SHP77 (cell line): ENCODE results near the gene BRWD1.
"Not testable (repeated sequence)": the region's sequence is repeated elsewhere in the genome, so short reads cannot be mapped to it uniquely, and the experiment has no call there.

Experiments used
- DNase-seq, 2 experiments: peaks; one replicate each; lab custom pipeline; 2025; lab: John Stamatoyannopoulos, UW

BRWD1 gene

DNA sequence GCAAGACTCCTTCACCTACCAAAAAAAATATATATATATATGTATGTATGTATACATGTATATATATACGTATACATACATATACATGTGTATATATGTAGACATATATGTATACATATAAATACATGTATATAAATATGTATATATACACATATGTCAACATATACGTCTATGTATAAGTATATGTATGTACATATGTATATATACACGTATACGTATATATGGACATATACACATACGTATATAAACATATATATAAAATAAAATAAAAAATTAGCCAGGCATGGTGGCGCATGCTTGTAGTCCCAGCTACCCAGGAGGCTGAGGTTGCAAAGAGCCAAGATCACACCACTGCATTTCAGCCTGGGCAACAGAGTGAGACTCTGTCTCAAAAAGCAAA lies 31.6 kb downstream of the BRWD1 start:
- DNase-seq = no peak

DNA sequence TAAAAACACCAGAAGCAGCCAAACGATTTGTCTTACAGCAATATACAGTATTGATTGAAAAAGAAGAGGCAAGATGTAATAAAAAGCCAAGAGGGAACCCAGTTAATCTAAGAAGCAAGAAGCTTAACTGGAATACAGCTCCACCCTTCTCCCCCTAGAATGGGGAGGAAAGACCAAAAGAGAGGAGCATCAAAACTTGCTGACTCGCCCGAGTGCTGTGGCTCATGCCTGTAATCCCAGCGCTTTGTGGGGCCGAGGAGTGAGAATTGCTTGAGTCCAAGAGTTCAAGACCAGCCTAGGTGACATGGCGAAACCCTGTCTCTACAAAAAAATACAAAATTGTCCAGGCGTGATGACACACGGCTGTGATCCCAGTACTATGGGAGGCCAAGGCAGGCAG lies 32.2 kb downstream of the BRWD1 start:
- DNase-seq = no peak

DNA sequence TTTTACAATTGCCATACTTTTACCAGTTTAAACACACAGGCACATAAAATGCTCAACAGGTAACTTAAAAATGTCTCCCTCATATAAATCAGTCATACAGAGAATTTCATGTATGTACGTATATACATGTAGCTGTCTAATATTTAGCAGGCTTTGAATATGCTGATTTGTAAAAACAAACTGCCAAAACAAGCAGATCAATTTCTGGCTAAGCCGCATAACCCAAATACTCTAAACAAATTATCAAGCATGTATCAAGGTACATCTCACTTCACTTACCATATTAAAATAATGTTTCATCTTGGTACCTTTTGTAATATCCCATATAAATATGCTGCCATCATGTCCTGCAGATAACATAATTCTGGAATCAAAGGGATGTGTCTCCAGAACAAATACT lies 43.8 kb downstream of the BRWD1 start:
- DNase-seq = no peak

DNA sequence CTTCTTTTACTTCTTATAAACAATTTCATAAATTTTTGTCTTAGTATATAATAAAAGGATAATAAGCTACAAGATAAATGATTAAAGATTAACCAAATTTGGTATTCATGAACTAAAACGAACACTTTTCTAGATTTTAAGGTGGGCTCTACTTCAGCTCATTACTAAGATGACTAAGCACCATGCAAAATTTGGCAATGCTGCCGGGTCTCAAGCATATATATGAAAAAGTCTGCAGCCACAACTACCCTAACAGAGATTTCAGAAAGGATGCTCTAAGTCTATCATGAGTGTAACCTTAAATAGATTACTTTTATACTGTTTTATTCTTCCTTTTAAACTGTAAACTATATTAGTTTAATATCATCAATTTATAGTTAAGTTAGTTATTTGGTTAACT lies 47.8 kb downstream of the BRWD1 start:
- DNase-seq = no peak

DNA sequence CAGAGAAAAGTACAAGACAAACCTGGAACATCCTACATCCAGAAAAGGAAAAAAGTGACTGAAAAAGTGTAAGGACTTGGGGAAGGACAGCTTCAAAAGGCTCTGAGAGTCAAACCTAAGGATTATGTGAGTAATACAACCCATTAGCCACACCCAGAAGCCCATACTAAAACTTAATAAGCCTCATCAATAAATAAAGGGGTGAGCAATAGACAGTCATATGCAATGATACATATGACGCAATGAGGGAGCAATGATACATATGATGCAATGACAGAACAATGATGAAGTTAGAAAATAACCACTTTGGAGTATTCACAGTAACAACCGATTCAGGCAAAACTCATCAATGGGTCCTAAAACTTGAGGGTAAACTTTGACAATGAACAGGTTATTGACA lies 50.1 kb downstream of the BRWD1 start:
- DNase-seq = no peak

DNA sequence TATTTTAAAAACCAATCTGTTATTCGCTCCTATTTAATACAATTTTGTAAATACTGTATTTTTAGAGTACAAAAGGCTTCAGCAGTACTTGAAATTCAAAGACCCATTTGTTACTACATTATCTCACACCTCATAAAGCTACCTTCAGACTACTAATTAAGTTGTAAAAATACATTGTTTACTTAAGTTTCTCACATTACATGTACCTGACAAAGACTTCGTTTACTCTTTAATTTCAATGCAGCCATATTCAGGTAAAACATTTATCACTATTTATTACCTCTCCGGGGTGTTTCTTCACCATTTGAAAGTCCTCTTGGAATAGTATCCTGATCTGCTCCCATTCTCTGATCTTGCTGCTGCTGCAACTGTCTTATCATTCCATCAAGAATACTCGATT lies 55.2 kb downstream of the BRWD1 start:
- DNase-seq = no peak

DNA sequence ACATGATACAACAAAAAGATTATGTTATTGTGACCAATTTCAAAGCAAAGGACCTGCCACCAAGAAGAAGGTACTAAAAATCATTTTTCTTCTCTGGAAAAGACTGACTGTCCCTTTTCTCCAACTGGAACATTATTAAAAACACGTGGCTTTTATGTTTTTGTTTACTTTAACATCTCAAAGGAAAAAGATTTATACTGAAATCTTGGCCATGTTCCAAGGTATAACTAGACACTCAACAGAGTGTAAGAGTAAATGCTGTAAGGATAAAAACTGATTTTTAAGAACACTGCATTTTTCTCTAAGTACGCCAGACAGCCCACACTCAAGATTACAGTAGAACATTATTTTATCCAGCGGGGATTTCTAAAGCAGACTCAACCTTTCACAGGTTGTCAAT lies 62.1 kb downstream of the BRWD1 start:
- DNase-seq = no peak

DNA sequence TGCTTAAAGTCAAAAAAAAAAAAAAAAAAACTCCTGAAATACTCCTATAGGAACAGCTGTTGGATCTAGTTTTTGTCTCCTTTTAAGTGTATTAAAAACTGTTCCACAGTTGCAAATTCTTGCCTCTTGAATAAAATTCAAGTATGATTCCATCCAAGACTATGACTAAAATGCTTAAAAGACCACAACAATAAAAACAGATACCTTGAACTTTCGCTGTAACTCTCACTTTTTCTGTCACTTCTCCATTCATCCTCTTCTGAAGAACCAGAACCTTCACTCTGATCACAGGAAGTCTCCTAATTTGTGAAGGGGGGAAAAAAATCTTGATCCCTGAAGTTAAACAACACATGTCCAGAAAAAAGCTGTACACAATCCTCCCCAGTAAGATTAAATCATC lies 75.2 kb downstream of the BRWD1 start:
- no peak for DNase-seq

DNA sequence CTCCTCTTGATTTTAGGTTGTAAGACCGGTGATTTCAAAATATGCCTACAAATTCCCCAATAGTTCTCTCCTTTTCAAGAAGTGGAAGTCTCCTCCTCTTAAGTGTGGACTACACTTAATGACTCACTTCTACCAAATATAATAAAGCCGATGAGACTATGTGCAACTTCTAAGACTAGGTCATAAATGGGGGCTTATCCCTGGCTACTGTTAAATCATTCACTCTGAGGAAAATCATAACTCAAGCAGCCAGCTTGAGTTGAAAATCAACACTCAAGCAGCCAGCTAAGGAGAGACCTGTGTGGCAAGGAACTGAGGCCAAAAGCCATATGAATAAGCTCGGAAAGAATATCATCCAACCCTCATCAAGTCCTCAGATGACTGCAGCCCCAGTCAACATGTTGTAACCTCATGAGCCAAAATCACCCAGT lies 80.6 kb downstream of the BRWD1 start:
- DNase-seq = no peak

DNA sequence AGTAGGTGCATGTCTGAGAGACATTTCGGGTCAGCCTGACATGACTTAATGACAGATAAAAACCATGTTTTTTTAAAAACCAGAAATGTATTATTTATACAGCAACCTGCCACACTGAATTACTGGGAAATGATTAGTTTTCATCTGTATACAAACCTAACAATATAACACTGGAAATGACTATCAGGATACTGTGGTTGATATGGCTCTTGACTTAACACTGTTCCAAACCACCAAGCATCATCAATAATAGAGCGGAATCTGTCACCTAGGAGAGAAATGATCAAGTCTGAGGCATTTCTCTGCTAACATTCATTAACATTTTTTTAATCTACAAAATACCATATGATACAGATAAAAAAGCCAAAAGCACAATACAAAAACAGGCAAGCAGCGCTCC lies 88.5 kb downstream of the BRWD1 start:
- DNase-seq = no peak

DNA sequence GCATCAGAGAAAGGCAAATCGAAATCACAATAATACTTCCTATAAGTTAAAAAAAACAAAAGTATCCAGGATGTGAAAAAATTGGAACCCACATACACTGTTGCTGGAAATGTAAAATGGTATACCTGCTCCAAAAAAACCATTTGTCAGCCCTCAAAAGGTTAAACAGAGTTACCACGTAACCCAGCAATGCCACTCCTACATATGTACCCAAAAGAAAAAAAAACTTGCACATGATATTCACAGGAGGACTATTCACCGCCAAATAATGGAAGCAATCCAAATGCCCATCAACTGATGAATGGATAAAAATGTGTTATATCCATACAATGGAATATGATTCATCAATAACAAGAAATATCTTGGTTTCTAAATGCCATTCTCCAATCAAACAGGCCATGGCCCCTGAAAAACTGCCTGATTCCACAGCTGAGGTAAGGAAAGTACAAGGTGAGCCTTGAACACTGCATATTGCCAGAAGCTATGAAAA lies 91.4 kb downstream of the BRWD1 start:
- DNase-seq = no peak

DNA sequence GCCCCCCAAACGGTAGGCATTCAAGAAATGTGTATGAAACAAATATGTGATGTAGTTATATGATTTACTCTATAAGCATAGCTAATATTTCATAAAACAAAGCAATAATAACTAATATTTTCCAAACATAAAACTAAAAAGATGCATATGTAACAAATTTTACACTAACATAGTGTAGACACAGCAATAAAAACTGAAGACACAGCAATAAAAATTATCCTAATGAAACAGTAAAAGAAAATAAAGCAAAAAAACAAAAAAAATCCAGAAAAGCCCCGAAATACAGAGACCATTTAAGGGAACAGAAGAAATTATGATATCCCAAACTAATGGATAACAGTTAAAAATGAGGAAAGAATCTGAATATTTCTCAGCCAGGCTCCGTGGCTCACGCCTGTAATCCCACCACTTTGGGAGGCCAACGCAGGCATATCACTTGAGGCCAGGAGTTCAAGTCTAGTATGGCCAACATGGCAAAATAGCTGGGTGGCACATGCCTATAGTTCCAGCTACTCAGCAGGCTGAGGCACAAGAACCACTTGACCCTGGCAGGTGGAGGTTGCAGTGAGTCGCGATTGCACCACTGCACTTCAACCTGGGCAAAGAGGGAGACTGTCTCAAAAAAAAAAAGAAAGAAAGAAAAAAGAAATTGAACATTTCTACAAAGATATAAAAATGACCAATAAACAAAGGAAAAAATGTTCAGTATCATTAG lies 92.0 kb downstream of the BRWD1 start:
- DNase-seq = no peak

DNA sequence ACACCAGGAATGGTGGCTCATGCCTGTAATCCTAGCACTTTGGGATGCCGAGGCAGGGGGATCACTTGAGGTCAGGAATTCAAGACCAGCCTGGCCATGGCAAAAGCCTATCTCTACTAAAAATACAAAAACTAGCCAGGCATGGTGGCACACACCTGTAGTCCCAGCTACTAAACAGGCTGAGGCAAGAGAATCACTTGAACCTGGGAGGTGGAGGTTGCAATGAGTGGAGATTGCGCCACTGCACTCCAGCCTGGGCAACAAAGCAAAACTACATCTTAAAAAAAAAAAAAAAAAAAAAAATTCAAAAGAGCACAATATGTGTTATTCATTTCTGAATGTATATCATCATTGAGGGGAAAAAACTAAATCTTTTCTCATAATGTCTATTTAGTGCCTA lies 92.6 kb downstream of the BRWD1 start:
- DNase-seq = not testable (repeated sequence)

DNA sequence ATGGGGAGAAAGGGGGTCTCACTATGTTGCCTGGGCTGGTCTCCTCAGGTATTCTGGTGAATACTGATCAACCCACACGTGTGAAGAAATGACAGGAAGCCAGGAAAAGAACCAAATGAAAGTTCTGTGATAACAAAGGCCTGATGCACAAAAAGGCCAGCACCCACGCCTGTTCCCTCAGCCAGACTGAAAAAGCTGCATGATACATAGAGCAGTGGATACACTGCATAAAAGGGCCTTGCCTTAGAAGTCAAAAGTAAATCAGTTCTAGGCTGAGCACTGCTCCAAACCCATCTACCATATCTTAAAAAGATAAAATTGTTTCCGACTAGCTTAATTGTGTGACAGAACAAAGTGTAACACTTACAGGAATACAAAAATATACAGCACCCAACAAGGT lies 93.3 kb downstream of the BRWD1 start:
- no peak for DNase-seq

DNA sequence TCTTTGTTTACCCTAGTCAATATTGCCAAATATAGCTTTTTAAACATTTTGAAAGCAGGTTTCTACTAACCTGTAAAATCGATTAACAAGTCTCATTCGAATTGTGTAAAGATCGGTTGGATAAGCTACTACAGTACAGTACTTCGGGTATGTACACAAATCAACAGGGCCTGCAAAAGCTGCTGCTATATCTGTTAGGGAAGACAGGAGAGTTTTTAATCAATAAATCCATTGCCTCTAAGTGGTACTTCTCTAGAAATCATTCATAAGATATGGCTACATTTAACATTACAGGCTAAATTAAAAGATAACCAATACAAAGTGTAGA lies 95.4 kb downstream of the BRWD1 start:
- no peak for DNase-seq

DNA sequence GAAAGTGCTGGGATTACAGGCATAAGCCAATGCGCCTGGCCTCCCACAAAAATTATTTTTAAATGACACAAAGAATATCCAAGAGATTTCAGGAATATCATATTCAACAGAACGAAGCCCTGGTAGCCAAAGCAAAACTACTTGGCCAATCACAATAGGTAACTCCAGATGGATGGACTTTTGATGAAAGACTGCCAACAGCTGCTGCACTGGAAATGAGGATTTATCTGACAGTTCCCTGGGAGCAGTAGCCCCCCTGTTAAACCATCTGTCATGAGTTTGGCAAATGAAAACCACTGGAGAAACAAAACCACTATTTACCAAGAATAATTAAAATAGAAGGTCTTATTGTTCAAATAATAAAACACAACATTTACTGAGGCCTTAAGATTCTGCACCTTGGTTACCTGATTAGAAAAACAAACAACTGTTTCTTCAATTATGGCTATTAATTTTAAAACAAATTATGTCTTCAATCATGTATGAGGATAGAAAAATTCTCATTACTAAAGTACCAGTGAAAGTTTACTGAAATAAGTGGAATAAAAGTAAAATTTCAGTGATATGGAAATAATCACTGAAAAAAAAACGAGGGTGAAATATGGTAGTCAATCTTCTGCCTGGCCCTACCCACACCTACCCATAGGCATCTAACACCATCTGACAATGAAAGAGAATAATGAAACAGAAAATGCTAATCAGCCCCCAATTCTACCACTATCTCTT lies 95.9 kb downstream of the BRWD1 start:
- DNase-seq = no peak

DNA sequence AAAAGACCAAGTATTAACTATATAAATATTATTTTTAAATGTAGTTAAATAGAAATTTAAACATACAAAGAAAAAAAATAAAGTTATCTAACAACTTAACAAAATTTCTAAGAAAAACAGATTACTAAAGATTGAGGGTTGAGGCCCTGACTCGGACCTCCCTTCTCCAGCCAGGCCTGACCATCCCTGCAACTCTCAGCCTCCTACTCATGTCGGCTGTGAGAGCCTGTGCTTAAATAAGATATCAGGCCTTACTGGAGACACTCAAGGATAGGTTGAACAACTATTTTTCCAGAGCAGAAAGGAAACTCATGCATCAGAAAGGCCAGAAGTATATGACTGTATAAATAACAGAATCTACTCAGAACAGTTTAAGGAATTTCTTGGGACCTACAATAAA lies 97.1 kb downstream of the BRWD1 start:
- DNase-seq = no peak

DNA sequence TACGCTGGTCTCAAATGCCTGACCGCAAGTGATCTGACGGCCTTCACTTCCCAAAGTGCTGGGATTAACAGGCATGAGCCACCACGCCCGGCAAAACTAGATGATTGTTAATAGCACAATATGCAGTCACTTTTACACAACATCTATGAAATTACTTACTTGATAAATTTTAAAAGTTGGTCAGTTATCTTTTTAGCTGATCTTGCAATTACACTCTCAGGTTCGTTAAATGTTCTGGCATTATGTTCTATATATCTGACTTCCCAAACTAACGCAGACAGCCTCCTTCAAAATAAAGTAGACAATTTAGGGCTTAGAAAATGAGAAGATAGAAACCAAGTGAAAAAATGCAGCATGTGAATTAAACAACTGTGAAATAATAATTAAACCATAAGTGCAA lies 98.4 kb downstream of the BRWD1 start:
- no peak for DNase-seq

DNA sequence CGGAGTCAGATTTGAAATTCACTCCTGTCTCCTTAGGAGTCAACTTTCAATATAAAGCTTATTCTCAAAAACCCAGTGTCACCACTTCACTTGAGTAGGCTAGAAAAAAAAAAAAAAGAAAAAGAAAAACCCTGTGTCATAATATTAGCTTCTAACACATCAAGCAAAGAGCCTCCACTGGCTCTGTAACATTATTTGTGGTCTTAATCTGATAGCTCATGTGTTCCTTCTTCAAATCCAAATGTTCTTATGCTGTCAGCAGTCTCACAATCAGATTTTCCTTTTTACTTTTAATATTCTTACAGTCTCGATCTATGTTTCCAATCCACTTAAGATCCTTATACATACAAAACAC lies 104.1 kb downstream of the BRWD1 start:
- no peak for DNase-seq

DNA sequence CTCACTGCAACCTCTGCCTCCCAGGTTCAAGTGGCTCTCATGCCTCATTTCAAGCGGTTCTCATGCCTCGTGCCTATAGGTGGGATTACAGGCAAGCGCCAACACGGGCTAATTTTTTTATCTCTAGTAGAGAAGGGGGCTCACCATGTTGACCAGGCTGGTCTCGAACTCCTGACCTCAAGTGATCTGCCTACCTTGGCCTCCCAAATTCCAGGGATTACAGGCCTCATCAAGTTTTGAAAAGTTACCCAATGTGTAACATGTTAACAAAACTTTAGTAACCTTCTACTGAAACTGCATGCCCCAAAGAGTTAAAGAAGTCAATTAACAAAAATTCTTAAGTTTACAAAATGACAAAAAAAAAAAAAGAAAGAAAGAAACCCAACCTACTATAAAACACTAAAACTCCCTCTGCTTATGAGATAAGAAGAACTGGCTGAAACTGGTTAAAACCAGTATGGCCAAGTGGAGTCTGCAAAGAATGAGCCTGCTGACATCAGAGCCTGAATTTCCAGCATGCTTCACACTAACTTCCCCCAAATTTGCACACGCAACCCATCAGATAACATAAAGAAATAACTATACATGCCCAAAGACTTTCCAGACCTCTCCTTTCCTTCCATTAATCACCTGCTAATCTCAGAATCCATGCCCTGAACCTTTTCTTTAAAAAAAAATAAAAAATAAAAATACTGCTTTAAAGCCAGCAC lies 104.7 kb downstream of the BRWD1 start:
- no peak for DNase-seq

DNA sequence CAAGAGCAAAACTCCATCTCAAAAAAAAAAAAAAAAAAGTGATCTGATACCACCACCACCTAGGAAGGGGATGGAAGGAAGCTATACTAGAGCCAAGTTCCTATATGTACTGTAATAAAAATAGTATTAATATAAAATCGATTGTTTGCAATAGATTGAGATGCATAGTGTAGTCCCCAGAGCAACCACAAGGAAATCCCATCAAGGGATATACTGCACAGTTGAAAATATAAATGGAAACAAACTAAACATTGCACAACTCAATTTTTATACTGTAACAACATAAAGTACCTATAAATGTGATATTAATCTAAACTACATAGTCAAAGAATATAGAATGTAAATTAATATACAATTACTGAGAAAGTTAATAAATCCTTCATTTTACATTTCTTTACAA lies 109.3 kb downstream of the BRWD1 start:
- DNase-seq = no peak

DNA sequence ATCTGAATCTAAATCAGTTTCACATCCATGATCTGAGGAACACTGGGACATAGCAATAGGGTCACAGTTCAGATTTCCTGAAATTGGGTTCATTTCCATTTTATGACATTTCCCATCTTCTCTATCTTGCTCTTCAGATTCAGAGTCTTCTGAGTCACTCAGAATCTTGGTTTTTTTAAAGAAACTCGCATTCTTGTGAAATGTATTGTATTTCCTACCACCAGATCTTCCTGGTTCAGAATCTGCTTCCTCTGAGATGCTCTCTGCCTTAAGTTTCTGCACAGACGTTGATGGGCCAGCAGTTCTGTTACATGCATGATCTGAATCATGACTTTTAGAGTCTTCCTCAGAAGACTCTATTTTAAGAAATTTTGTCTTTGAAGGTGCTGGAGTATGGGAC lies 114.6 kb downstream of the BRWD1 start:
- no peak for DNase-seq

DNA sequence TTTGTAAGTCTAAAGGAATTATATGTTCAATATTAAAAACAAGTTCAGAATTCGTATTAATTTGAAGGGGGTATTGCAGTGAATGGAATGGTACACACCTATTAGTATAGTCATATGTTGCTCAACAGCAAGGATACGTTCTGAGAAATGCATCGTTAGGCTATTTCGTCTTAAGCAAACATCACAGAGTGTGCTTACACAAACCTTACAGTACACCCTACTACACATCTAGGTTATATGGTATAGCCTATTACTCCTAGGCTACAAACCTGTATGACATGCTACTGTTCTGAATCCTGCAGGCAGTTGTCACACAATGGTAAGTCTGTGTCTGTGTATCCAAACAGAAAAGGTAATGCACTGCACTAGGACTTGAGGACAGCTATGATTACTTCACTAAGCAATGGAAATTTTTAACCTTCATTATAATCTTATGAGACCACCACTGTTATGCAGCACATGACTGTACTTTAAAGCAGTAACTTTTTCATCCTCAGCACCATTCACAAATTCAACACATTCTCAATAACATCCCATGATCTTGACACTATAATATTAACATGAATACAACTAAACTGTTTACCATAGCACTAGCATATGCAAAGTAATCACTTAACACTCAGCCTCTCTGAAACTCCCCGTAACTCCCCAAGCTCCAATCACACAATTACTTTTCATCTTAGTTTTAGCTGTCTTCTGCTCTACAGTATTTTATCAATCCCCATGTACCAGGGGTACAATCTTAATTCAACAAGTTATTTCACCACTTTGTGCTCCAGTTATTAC lies 115.8 kb downstream of the BRWD1 start:
- no peak for DNase-seq
